HCT116 (cell line): ENCODE data around the gene IFI16. TPM values are rescaled to one million over a fixed set of nuclear protein-coding genes. Genes with fewer than 3 reads are reported as not detected.

Experiments used
- ATAC-seq: fragments of 200-7000 bp; cut with Tn5 transposase; 2 replicates; pipeline ENCODE4 v1.9.1; 2020; ENCODE audit warnings: mild to moderate bottlenecking, moderate library complexity
- BruUV-seq: library from RNA; stranded (reverse); fragments of 400-500 nt; replicated peaks from 2 replicates; lab custom pipeline; 2021; lab: Mats Ljungman, UMichigan
- CTCF ChIA-PET: fragments of 300-600 bp; sonication (Branson Sonifier 250); formaldehyde crosslinking; loops from one replicate; lab custom pipeline; 2021; ENCODE audit warnings: antibody characterized with exemption; lab: Charles Lee
- POLR2A ChIA-PET: fragments of 300-600, 350-600 bp; sonication (Branson Sonifier 250); formaldehyde crosslinking; loops from one replicate; lab custom pipeline; 2021; ENCODE audit warnings: antibody characterized with exemption; lab: Charles Lee
- RAD21 ChIA-PET, 2 experiments: fragments of 300-600 bp; sonication (Branson Sonifier 250); formaldehyde crosslinking; loops; one replicate each; lab custom pipeline; 2023; ENCODE audit warnings: low total read pairs in 2 of 2; ENCODE audit not compliant: uncharacterized antibody in 2 of 2, unreplicated experiment in 2 of 2, low non-redundant PET in 1 of 2; lab: Charles Lee
- DNase-seq: peaks from one replicate; pipeline ENCODE4 v3.0.0-alpha.2; 2010; ENCODE audit warnings: low read depth, low spot score
- H2AFZ ChIP-seq: fragments of 200-600 bp; shearing (Covaris generic), sonication (generic); 2 replicates; pipeline ENCODE4 v1.6.1; 2017; ENCODE audit warnings: low read depth, mixed run types, mixed read lengths, antibody characterized with exemption, low read length; ENCODE audit not compliant: poor library complexity, severe bottlenecking
- H3K27ac ChIP-seq: 2 replicates; pipeline ENCODE4 v1.5.1; 2012; ENCODE audit warnings: low read depth, low read length
- H3K27me3 ChIP-seq: fragments of 200-600 bp; sonication (generic); 2 replicates; pipeline ENCODE4 v1.6.1; 2016; ENCODE audit warnings: mixed run types, low read length, mixed read lengths; ENCODE audit not compliant: insufficient read depth
- H3K36me3 ChIP-seq, 2 experiments: fragments of 200-500 bp in 1 of 2; fragments of 200-600 bp in 1 of 2; sonication (Bioruptor generic) in 1 of 2; sonication (generic) in 1 of 2; 2 replicates each; pipeline versions ENCODE4 v1.5.1 to v1.6.1; 2014 to 2016; ENCODE audit warnings: low read length in 2 of 2, inconsistent platforms in 1 of 2, mixed read lengths in 1 of 2, mixed run types in 1 of 2; ENCODE audit not compliant: insufficient read depth in 2 of 2, control insufficient read depth in 1 of 2
- H3K4me1 ChIP-seq, 2 experiments: fragments of 200-600 bp in 1 of 2; sonication (generic) in 1 of 2; 2 replicates each; pipeline versions ENCODE4 v1.5.1 to v1.6.1; 2012 to 2017; ENCODE audit warnings: low read length in 2 of 2, inconsistent platforms in 1 of 2, mild to moderate bottlenecking in 1 of 2, mixed read lengths in 1 of 2, mixed run types in 1 of 2, moderate library complexity in 1 of 2; ENCODE audit not compliant: insufficient read depth in 2 of 2, control insufficient read depth in 1 of 2
- H3K4me2 ChIP-seq: fragments of 200-600 bp; sonication (generic); 2 replicates; pipeline ENCODE4 v1.6.1; 2017; ENCODE audit warnings: mixed run types, low read length, mixed read lengths
- H3K4me3 ChIP-seq, 2 experiments: fragments of 200-600 bp in 1 of 2; sonication (generic) in 1 of 2; replicated peaks in 1 of 2; 2 replicates each; pipeline ENCODE4 v1.5.1; 2011 to 2016; ENCODE audit warnings: low read length in 2 of 2, control low read depth in 1 of 2, low read depth in 1 of 2, mild to moderate bottlenecking in 1 of 2, mixed read lengths in 1 of 2, mixed run types in 1 of 2
- H3K79me2 ChIP-seq: fragments of 200-600 bp; sonication (generic); 2 replicates; pipeline ENCODE4 v1.6.1; 2017; ENCODE audit warnings: mild to moderate bottlenecking, mixed run types, low read length, moderate library complexity, mixed read lengths; ENCODE audit not compliant: insufficient read depth
- H3K9ac ChIP-seq: fragments of 200-600 bp; sonication (generic); 2 replicates; pipeline ENCODE4 v1.6.1; 2016; ENCODE audit warnings: low read length, mixed read lengths
- H3K9me2 ChIP-seq: fragments of 200-600 bp; sonication (generic), shearing (Covaris generic); 2 replicates; pipeline ENCODE4 v1.6.1; 2017; ENCODE audit warnings: mixed run types, mild to moderate bottlenecking, moderate library complexity; ENCODE audit not compliant: insufficient read depth
- H3K9me3 ChIP-seq, 2 experiments: fragments of 200-500 bp in 1 of 2; fragments of 200-600 bp in 1 of 2; sonication (Bioruptor generic) in 1 of 2; sonication (generic) in 1 of 2; 2 replicates each; pipeline ENCODE4 v1.6.1; 2014 to 2017; ENCODE audit warnings: low read length in 2 of 2, mixed read lengths in 2 of 2, inconsistent platforms in 1 of 2, low read depth in 1 of 2, mild to moderate bottlenecking in 1 of 2, mixed run types in 1 of 2, moderate library complexity in 1 of 2; ENCODE audit not compliant: control insufficient read depth in 1 of 2, insufficient read depth in 1 of 2
- H4K20me1 ChIP-seq: fragments of 200-600 bp; sonication (generic), shearing (Covaris generic); 2 replicates; pipeline ENCODE4 v1.6.1; 2017; ENCODE audit warnings: mixed run types, mild to moderate bottlenecking, moderate library complexity; ENCODE audit not compliant: insufficient read depth
- EZH2 ChIP-seq: fragments of 200-600 bp; sonication (generic); IDR thresholded peaks from 2 replicates; pipeline ENCODE4 v1.6.1; 2017; ENCODE audit warnings: antibody characterized with exemption, mixed run types
- JUND ChIP-seq: IDR thresholded peaks from 2 replicates; pipeline ENCODE4 v1.6.1; 2012
- MAX ChIP-seq: IDR thresholded peaks from 2 replicates; pipeline ENCODE4 v1.6.1; 2012
- POLR2AphosphoS5 ChIP-seq: IDR thresholded peaks from 2 replicates; pipeline ENCODE4 v1.6.1; 2011; ENCODE audit warnings: mild to moderate bottlenecking, low read depth, low read length, moderate library complexity
- RAD21 ChIP-seq: IDR thresholded peaks from 2 replicates; pipeline ENCODE4 v1.6.1; 2012; ENCODE audit warnings: low read depth, mild to moderate bottlenecking
- SRF ChIP-seq: IDR thresholded peaks from 2 replicates; pipeline ENCODE4 v1.6.1; 2012; ENCODE audit warnings: low read depth
- YY1 ChIP-seq: IDR thresholded peaks from 2 replicates; pipeline ENCODE4 v1.6.1; 2011; ENCODE audit warnings: low read length, low read depth, moderate library complexity, mild to moderate bottlenecking; ENCODE audit not compliant: insufficient replicate concordance; ENCODE audit errors: extremely low read depth
- intact Hi-C: fragments of 100-400 bp; cut with micrococcal nuclease; formaldehyde crosslinking; loops from 2 replicates; pipeline ENCODE4 v1.10.0; 2022
- total RNA-seq: library from RNA; stranded (reverse); gene quantifications from one replicate; pipeline ENCODE4 v1.2.1, GENCODE V29; 2021; ENCODE audit not compliant: unreplicated experiment

IFI16 gene
- total RNA-seq, 1 experiment from 2014 or later, result 1.6 TPM

- BruUV-seq, result no TSS peak
- Histone ChIP-seq H3K4me3 (no peak overlapping the region), H3K9ac (no peak overlapping the region), H3K4me1 (peaks cover 6 to 8% of the 10 kb centered on the region in 2 experiments), H3K36me3 (no peaks in the 10 kb centered on the region), H3K79me2 (no peaks in the 10 kb centered on the region), H3K9me3 (no peaks in the 10 kb centered on the region), H4K20me1 (no peaks in the 10 kb centered on the region), H2AFZ (no peak overlapping the region), H3K27me3 (no peaks in the 10 kb centered on the region), H3K27ac (no peak overlapping the region), H3K4me2 (no peak overlapping the region), H3K9me2 (no peaks in the 10 kb centered on the region)
- TF ChIP-seq YY1 (no peak), RAD21 (no peak), EZH2 (no peak), POLR2AphosphoS5 (no peak), SRF (no peak), MAX (no peak)
- RAD21 ChIA-PET, result no interaction called here
- POLR2A ChIA-PET, result no interaction called here
- CTCF ChIA-PET, result interaction anchor here (0.7 kb wide), 1 partner anchor 71 kb away, joined by 3 read pairs; no protein-coding TSS in a partner anchor
- intact Hi-C loops, result no loop called here
- no peak for DNase-seq
- no peak for ATAC-seq
Measured at GRCh38 chr1:159000070-159000409, 9.7 kb upstream of the IFI16 start.

GRCh38 chr1:159000625-159001024 is 9.1 kb upstream of the IFI16 start:
- H3K27ac ChIP-seq, result no peak overlapping the region
- DNase-seq, result peak; percentile 10
- no peak for TF ChIP-seq JUND
- H3K9me3 ChIP-seq, result no peaks in the 10 kb centered on the region
- no peak overlapping the region for H2AFZ ChIP-seq
- H3K9me2 ChIP-seq, result no peaks in the 10 kb centered on the region
- H3K4me1 ChIP-seq, result peaks cover 6 to 8% of the 10 kb centered on the region in 2 experiments
- intact Hi-C loops, result no loop called here
- H3K27me3 ChIP-seq, result peaks cover under 1% of the 10 kb centered on the region; the same call in 1 of the 2 replicates
- H3K4me3 ChIP-seq, result no peak overlapping the region
- no peak; the same call in 1 of the 2 replicates for ATAC-seq
- no peak overlapping the region for H3K9ac ChIP-seq
- RAD21 ChIA-PET, result no interaction called here
- H3K79me2 ChIP-seq, result no peaks in the 10 kb centered on the region
- H4K20me1 ChIP-seq, result no peaks in the 10 kb centered on the region
- CTCF ChIA-PET, result no interaction called here
- POLR2A ChIA-PET, result no interaction called here
- H3K4me2 ChIP-seq, result peak overlapping the region; percentile 1; the same call in 1 of the 2 replicates
- no peaks in the 10 kb centered on the region for H3K36me3 ChIP-seq
- no TSS peak for BruUV-seq
